Measurements from ENCODE around the gene PSTPIP2. TPM values are rescaled to one million over a fixed set of nuclear protein-coding genes. Genes with fewer than 3 reads are reported as not detected.

The PSTPIP2 gene
- total and polyA plus RNA-seq, 2 of the 8 experiments (the other 6 are each of a cell fraction or from before 2014, with no cell fraction given), result 1.8 to 2.4 TPM

DNA sequence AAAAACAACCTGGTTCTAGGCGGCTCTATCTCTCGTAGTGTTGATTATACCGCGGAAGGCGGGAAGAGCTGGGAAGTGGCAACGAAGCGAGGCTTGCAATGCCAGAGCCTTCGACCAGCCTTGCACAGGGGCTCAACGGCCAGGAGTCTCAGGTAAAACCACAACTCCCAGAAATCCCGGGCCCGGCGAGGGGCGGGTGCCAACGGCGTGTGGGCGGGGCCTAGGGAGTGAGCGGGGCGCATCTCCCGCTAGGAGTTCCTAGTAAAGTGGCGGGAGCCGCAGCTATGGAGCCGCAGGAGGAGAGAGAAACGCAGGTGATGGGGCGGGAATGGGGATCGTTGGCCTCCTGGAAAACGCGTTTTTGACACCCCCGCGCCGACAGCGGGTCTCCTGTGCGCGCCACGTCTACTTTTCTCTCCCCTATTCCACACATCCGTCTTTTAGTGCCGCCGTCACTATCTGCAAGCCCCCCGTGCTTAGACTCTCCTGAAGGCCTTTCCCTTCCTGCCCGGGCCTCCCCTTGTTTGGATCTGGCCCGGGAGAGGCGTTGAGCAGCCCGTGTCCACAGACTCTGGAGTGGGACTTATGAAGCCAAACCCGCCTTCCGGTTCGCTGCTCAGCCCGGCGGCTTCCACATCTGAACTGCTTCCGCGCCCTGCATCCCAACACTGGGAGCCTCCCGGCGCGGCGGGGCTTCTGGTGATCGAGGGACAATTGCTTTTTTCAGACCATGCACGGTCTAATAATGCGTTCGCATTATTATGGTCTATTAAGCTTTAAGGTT is 32.3 kb upstream of the PSTPIP2 start, which contains the start of gene HAUS1 (continued):
- TF ChIP-seq ATF2 (IDR thresholded peaks at IDR 0.05; ENCODE audit: low read length) (no peak), BCL11A (IDR thresholded peaks at IDR 0.05; ENCODE audit: low read depth in 2 of 2, low read length in 2 of 2) (no peak), EP300 (IDR thresholded peaks at IDR 0.05; ENCODE audit: borderline replicate concordance in 1 of 2, low read depth in 2 of 2, low read length in 2 of 2) (no peak), MAFK (IDR thresholded peaks at IDR 0.05; ENCODE audit: low read depth, low read length) (no peak), SP4 (IDR thresholded peaks at IDR 0.05; ENCODE audit: low read length) (no peak), PHF8 (conservative IDR thresholded peaks at IDR 0.05; ENCODE audit: low read depth, low read length) (peak; percentile 90), TAF7 (optimal IDR thresholded peaks at IDR 0.05; ENCODE audit: borderline replicate concordance, low read depth, low read length) (no peak), CHD2 (IDR thresholded peaks at IDR 0.05; ENCODE audit: low read length) (no peak), RFX5 (IDR thresholded peaks at IDR 0.05; ENCODE audit: borderline replicate concordance, low read depth, low read length) (no peak), SUZ12 (IDR thresholded peaks at IDR 0.05; ENCODE audit: low read length) (no peak), TAF1 (IDR thresholded peaks at IDR 0.05; ENCODE audit: low read depth, low read length) (peak; percentile 84), JUN (IDR thresholded peaks at IDR 0.05; ENCODE audit: low read depth, low read length) (no peak), TCF12 (IDR thresholded peaks at IDR 0.05; ENCODE audit: low read depth, low read length) (no peak), RXRA (IDR thresholded peaks at IDR 0.05; ENCODE audit: insufficient read depth, low read depth, low read length) (no peak), E2F6 (IDR thresholded peaks at IDR 0.05) (peak; percentile 99), CHD1 (IDR thresholded peaks at IDR 0.05; ENCODE audit: low read depth, low read length) (no peak), RNF2 (IDR thresholded peaks at IDR 0.05; ENCODE audit: borderline replicate concordance, low read depth, low read length, missing control alignments, poor library complexity, severe bottlenecking) (no peak), EZH2 (IDR thresholded peaks at IDR 0.05; ENCODE audit: low read depth, low read length, severe bottlenecking) (no peak), KDM1A (IDR thresholded peaks at IDR 0.05; ENCODE audit: borderline replicate concordance, low read length) (no peak; the same call in 1 of the 2 replicates), SP1 (IDR thresholded peaks at IDR 0.05; ENCODE audit: low read depth, low read length) (peak; percentile 67; the same call in 1 of the 2 replicates)
- TF ChIP-seq, protein P1, sequence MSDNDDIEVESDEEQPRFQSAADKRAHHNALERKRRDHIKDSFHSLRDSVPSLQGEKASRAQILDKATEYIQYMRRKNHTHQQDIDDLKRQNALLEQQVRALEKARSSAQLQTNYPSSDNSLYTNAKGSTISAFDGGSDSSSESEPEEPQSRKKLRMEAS (IDR thresholded peaks at IDR 0.05), result peak; percentile 91
